GM12872 (cell line): ENCODE measurements around the gene ETV1.

ENCODE experiments used
- CTCF ChIP-seq: IDR thresholded peaks from 3 replicates; pipeline ENCODE4 v1.5.1; 2011; ENCODE audit warnings: low read depth, mild to moderate bottlenecking, low read length, moderate library complexity; ENCODE audit not compliant: insufficient read depth

ETV1 gene

GRCh38 chr7:13986208-13986607, 3.3 kb downstream of the ETV1 start:
- no peak for TF ChIP-seq CTCF

GRCh38 chr7:13984831-13985685, 4.4 kb downstream of the ETV1 start:
- TF ChIP-seq CTCF = no peak

DNA sequence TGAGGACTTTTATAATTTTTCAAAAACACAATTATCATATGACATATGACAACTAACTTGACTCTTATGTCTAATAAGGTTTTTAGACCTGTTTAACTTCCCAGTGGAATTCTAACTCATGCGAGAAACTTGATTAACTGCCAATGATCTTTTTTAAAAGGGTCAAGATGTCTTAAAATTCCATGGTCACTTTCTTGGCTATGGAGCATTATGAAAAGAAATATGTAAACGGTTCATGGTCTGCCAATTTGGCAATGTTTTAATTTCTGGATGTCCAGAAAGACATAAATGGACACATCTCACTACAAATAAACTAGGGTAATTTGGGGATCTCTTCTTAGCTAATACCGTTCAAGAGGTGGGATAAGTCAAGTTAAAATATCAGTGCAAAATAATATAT, 5.4 kb downstream of the ETV1 start:
- no peak for TF ChIP-seq CTCF

GRCh38 chr7:13982940-13983677, 6.4 kb downstream of the ETV1 start:
- TF ChIP-seq CTCF = no peak

DNA sequence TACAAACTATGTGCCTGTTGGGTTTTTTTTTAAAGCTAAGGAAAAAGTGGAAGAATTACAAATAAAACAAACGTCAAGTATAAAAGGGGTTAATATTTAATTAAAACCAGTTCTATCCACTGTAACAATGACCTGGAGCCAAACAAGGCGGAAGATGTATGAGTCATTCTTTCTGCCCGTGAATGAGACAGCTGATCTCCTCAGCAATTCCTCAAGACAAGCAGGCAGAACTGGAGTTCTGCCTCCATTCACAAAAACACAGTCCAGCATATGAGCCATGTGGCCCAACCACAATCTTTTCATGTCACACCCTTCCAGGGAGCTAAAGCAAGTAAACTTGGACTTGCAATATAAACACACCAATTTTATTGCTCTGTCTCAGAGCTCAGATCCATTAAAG, 8.4 kb downstream of the ETV1 start:
- no peak for TF ChIP-seq CTCF

DNA sequence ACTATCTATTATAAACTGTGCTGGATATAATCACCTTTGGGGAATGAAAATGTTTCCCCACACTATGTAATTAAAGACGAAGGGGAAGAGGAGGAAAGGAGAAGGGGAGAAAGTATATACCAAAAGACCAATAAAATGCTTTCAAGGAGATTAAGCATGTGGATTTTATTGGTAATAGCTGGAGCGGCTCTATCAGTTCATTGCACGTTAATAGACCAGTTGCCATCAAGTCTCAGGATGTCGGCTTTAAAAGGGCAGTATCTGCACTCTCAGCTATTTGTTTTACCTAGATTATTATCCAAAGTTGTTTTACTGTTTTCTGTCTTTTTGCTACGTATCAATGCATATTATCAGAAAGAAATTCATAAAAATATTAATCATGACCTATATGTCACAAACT, 9.0 kb downstream of the ETV1 start:
- no peak for TF ChIP-seq CTCF

GRCh38 chr7:13979671-13980435, 9.6 kb downstream of the ETV1 start:
- TF ChIP-seq CTCF = no peak
